DND-41 (cell line): ENCODE measurements around the gene NTN4.

ENCODE experiments used
- ATAC-seq: fragments of 200-7000 bp; cut with Tn5 transposase; 3 replicates; pipeline ENCODE4 v1.9.1; 2021; ENCODE audit warnings: low read depth; ENCODE audit not compliant: insufficient read depth
- DNase-seq: peaks from one replicate; pipeline ENCODE4 v3.0.0-alpha.2; 2020
- H2AFZ ChIP-seq: 2 replicates; pipeline ENCODE4 v1.6.0; 2012; ENCODE audit warnings: low read depth, low read length
- H3K27ac ChIP-seq: 2 replicates; pipeline ENCODE4 v1.5.1; 2012; ENCODE audit warnings: low read length, inconsistent platforms
- H3K27me3 ChIP-seq: fragments of 200-600 bp; sonication (generic); 2 replicates; pipeline ENCODE4 v1.6.0; 2012; ENCODE audit warnings: low read length, mild to moderate bottlenecking, inconsistent platforms; ENCODE audit not compliant: insufficient read depth, poor library complexity
- H3K36me3 ChIP-seq: 2 replicates; pipeline ENCODE4 v1.5.1; 2012; ENCODE audit warnings: low read length, inconsistent platforms; ENCODE audit not compliant: insufficient read depth
- H3K4me1 ChIP-seq: 2 replicates; pipeline ENCODE4 v1.5.1; 2012; ENCODE audit warnings: mild to moderate bottlenecking, low read length; ENCODE audit not compliant: insufficient read depth
- H3K4me2 ChIP-seq: 2 replicates; pipeline ENCODE4 v1.6.0; 2012; ENCODE audit warnings: mild to moderate bottlenecking, moderate library complexity, low read length, inconsistent platforms; ENCODE audit not compliant: insufficient read depth
- H3K4me3 ChIP-seq, 2 experiments: fragments of 200-600 bp in 1 of 2; shearing (Covaris generic) in 1 of 2; 2 replicates each; pipeline ENCODE4 v1.5.1; 2012 to 2016; ENCODE audit warnings: inconsistent platforms in 2 of 2, low read length in 2 of 2, mild to moderate bottlenecking in 2 of 2, low read depth in 1 of 2, moderate library complexity in 1 of 2
- H3K79me2 ChIP-seq: 2 replicates; pipeline ENCODE4 v1.6.0; 2012; ENCODE audit warnings: low read length, inconsistent platforms; ENCODE audit not compliant: insufficient read depth
- H3K9ac ChIP-seq: 2 replicates; pipeline ENCODE4 v1.6.0; 2012; ENCODE audit warnings: low read depth, mild to moderate bottlenecking, inconsistent platforms, low read length, moderate library complexity
- H3K9me3 ChIP-seq: 2 replicates; pipeline ENCODE4 v1.5.1; 2012; ENCODE audit warnings: low read length, moderate library complexity, mild to moderate bottlenecking, inconsistent platforms; ENCODE audit not compliant: insufficient read depth, severe bottlenecking
- H4K20me1 ChIP-seq: 2 replicates; pipeline ENCODE4 v1.6.0; 2012; ENCODE audit warnings: low read length; ENCODE audit not compliant: insufficient read depth
- EZH2 ChIP-seq: IDR thresholded peaks from 3 replicates; pipeline ENCODE4 v1.6.1; 2012; ENCODE audit warnings: borderline replicate concordance, low read depth, mild to moderate bottlenecking, moderate library complexity, low read length, inconsistent platforms; ENCODE audit not compliant: severe bottlenecking
- TF ChIP-seq, protein P1 (sequence below): IDR thresholded peaks from 2 replicates; pipeline ENCODE4 v1.5.1; 2012; ENCODE audit warnings: borderline replicate concordance, low read length, moderate library complexity, mild to moderate bottlenecking; ENCODE audit not compliant: poor library complexity, severe bottlenecking; ENCODE audit errors: extremely low read depth

The NTN4 gene

DNA sequence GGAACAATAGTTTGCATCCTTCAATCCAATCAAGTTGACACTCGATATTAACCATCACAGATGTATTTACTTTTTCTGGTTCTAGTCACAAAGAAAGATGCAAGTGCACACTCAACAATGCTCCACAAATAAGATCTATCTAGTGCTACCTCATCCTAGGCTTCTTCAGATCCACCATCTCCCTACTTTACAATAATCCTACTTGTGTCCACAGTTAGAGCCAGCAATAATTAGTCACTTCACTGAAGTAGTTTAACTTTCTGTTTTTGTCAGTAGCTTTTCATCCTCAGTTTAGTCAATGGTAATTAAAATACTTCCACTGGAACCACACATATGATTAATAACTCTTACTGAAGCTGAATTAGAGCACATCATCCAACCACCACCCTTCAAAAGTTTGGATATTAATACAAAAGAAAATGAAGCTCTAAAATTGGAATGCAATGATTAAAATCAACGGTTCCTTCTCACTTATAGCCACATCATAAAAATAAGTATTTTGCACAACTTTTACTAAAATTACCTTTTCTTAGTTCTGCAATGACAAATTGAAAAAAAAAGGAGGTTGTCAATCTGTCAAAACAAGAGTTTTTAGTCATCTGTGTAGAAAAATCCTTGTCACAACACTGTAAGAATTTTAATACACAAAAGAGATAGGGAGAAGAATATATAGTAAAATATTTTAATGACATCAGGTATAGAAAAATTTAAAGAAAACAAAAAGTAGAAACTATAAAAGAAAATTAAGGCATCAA, 39.9 kb upstream of the NTN4 start:
- H3K9me3 ChIP-seq, result no peaks in the 10 kb centered on the region
- no peak overlapping the region for H2AFZ ChIP-seq
- H3K4me3 ChIP-seq, result no peak overlapping the region
- H3K79me2 ChIP-seq, result no peaks in the 10 kb centered on the region
- ATAC-seq (no peak), DNase-seq (no peak)
- H3K27me3 ChIP-seq, result no peaks in the 10 kb centered on the region
- no peak overlapping the region for H3K27ac ChIP-seq
- no peak for TF ChIP-seq EZH2
- TF ChIP-seq, protein P1, sequence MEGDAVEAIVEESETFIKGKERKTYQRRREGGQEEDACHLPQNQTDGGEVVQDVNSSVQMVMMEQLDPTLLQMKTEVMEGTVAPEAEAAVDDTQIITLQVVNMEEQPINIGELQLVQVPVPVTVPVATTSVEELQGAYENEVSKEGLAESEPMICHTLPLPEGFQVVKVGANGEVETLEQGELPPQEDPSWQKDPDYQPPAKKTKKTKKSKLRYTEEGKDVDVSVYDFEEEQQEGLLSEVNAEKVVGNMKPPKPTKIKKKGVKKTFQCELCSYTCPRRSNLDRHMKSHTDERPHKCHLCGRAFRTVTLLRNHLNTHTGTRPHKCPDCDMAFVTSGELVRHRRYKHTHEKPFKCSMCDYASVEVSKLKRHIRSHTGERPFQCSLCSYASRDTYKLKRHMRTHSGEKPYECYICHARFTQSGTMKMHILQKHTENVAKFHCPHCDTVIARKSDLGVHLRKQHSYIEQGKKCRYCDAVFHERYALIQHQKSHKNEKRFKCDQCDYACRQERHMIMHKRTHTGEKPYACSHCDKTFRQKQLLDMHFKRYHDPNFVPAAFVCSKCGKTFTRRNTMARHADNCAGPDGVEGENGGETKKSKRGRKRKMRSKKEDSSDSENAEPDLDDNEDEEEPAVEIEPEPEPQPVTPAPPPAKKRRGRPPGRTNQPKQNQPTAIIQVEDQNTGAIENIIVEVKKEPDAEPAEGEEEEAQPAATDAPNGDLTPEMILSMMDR, result no peak
- no peaks in the 10 kb centered on the region for H3K4me1 ChIP-seq
- H3K9ac ChIP-seq, result no peak overlapping the region
- no peak overlapping the region for H3K4me2 ChIP-seq
- no peaks in the 10 kb centered on the region for H3K36me3 ChIP-seq
- H4K20me1 ChIP-seq, result no peaks in the 10 kb centered on the region

DNA sequence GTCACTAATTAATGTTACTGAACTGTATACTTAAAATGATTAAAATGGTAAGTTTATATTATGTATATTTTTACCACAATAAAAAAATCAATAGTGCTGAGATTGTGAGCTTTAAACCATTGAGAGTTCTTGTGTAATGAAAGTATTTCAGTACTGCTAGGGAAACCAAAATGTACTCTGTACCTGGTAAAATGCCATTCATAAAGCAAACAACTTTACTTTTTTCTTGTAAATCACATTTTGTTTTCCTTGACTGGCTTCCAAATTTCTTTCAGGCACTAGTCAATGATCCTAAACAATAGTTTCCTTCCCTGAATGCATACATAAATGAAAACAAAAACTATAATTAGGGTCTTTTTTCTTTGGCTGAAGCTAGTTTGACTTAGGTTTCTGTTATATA, 38.8 kb upstream of the NTN4 start:
- H3K27me3 ChIP-seq, result no peaks in the 10 kb centered on the region
- no peaks in the 10 kb centered on the region for H4K20me1 ChIP-seq
- no peak overlapping the region for H3K4me3 ChIP-seq
- no peak overlapping the region for H3K4me2 ChIP-seq
- H3K9ac ChIP-seq, result no peak overlapping the region
- no peak overlapping the region for H3K27ac ChIP-seq
- no peak for DNase-seq
- TF ChIP-seq, protein P1, result no peak
- no peak for TF ChIP-seq EZH2
- H3K36me3 ChIP-seq, result no peaks in the 10 kb centered on the region
- H2AFZ ChIP-seq, result no peak overlapping the region
- no peak for ATAC-seq
- no peaks in the 10 kb centered on the region for H3K79me2 ChIP-seq
- H3K9me3 ChIP-seq, result no peaks in the 10 kb centered on the region
- no peaks in the 10 kb centered on the region for H3K4me1 ChIP-seq

DNA sequence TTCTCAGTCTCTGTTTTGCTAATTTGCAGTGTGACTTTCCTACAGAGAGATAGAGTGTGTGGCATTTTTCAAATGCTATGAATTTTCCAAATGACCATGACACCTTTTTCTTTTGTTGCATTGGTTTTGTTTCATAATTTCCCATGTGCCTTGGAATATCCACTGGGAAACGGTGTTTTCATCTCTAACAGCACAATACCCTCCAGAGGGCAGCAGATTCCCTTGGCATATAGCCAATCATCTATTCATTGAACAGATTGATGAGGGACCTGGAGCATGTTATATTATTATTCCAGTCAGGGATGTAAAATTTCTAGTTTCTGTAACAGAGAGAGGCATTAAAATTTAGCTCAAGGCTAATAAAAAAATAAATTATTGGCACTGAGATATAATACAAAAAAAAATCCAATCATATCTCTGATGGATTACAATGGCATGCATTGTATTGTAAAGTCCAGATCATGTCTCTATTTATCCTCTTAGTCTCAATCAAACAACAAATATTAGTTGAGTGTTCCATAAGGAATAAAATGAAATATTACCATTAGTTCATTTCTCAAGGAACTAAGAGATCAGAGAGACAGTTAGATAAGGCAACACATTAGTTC, 29.6 kb upstream of the NTN4 start:
- Histone ChIP-seq H3K79me2 (no peaks in the 10 kb centered on the region), H3K27ac (no peak overlapping the region), H4K20me1 (no peaks in the 10 kb centered on the region), H3K36me3 (no peaks in the 10 kb centered on the region), H3K27me3 (no peaks in the 10 kb centered on the region), H3K4me1 (no peaks in the 10 kb centered on the region), H3K9me3 (no peaks in the 10 kb centered on the region), H3K9ac (no peak overlapping the region), H3K4me3 (no peak overlapping the region), H3K4me2 (no peak overlapping the region), H2AFZ (no peak overlapping the region)
- no peak for ATAC-seq
- no peak for TF ChIP-seq EZH2
- TF ChIP-seq, protein P1, result peak; percentile 35
- no peak for DNase-seq
